ENCODE results near the gene PEX10.
"Not testable (repeated sequence)": the region's sequence is repeated elsewhere in the genome, so short reads cannot be mapped to it uniquely, and the experiment has no call there.

PEX10 gene

DNA sequence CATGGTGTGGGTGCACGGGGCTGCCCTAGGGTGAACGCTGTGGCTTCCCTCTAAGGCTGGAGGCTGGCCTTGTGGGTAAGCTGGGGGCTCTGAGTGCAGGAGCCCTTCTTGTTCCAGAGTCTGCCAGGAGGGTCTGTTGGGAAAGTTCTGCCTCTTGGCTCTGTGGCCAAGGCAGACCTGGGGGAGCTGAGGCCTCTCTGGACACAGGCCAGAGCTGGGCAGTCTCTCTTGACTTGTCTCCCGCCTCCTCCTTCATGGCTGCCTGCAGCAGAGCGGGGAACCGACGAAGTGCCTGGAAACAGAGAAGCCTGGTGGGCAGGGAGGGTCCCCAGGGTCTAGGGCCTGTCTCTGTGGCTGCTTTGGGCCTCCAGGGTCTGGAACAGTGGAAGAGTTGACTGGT lies 30.3 kb upstream of the PEX10 start:
- H3K4me3 ChIP-seq (ENCODE audit: low read depth in 1 of 2, low read length in 1 of 2), result no peak overlapping the region
- H3K36me3 ChIP-seq, result no peaks in the 10 kb centered on the region
- TF ChIP-seq, protein P1, sequence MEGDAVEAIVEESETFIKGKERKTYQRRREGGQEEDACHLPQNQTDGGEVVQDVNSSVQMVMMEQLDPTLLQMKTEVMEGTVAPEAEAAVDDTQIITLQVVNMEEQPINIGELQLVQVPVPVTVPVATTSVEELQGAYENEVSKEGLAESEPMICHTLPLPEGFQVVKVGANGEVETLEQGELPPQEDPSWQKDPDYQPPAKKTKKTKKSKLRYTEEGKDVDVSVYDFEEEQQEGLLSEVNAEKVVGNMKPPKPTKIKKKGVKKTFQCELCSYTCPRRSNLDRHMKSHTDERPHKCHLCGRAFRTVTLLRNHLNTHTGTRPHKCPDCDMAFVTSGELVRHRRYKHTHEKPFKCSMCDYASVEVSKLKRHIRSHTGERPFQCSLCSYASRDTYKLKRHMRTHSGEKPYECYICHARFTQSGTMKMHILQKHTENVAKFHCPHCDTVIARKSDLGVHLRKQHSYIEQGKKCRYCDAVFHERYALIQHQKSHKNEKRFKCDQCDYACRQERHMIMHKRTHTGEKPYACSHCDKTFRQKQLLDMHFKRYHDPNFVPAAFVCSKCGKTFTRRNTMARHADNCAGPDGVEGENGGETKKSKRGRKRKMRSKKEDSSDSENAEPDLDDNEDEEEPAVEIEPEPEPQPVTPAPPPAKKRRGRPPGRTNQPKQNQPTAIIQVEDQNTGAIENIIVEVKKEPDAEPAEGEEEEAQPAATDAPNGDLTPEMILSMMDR (IDR thresholded peaks at IDR 0.05), result no peak
- peaks cover 65% of the 10 kb centered on the region for H3K27me3 ChIP-seq
- H3K4me1 ChIP-seq (ENCODE audit: control insufficient read depth in 1 of 2, insufficient read depth in 1 of 2, low read depth in 1 of 2, low read length in 1 of 2), result no peaks in the 10 kb centered on the region
- no peaks in the 10 kb centered on the region for H3K9me3 ChIP-seq
- H3K27ac ChIP-seq, result no peak overlapping the region

DNA sequence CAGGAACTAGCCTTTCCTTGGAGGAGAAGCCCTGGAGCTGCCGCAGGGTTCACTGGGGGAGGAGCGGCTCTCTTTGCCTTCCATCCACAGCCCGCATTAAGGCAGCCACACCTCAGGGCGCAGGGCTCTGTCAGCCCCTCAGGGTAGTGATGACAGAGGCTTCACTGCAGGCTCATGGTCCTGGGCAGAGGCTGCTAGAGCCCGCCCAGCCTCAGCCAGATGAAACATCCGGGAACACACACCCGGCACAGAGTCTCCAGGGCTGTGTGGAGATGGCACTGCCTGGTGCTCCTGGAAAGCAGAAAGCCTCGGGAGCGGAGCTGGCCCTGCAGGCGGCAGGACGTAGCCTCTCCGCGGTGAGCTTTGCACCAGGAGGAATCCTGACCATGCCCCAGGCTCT lies 29.4 kb upstream of the PEX10 start:
- H3K4me1 ChIP-seq (ENCODE audit: control insufficient read depth in 1 of 2, insufficient read depth in 1 of 2, low read depth in 1 of 2, low read length in 1 of 2), result no peaks in the 10 kb centered on the region
- no peak overlapping the region for H3K4me3 ChIP-seq (ENCODE audit: low read depth in 1 of 2, low read length in 1 of 2)
- H3K9me3 ChIP-seq, result no peaks in the 10 kb centered on the region
- peaks cover 60% of the 10 kb centered on the region for H3K27me3 ChIP-seq
- TF ChIP-seq, protein P1 (IDR thresholded peaks at IDR 0.05), result no peak
- H3K36me3 ChIP-seq, result no peaks in the 10 kb centered on the region
- H3K27ac ChIP-seq, result no peak overlapping the region

DNA sequence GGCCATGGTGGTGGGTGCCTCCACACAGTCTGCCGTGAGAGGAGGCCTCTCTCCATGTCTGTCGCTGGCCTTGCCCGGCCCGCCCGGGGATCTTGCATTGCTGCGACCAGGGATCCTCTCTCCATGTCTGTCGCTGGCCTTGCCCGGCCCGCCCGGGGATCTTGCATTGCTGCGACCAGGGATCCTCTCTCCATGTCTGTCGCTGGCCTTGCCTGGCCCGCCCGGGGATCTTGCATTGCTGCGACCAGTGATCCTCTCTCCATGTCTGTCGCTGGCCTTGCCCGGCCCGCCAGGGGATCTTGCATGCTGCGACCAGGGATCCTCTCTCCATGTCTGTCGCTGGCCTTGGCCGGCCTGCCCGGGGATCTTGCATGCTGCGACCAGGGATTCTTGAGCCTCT lies 28.0 kb upstream of the PEX10 start:
- not testable (repeated sequence) for H3K4me3 ChIP-seq (ENCODE audit: low read depth in 1 of 2, low read length in 1 of 2); H3K4me1 ChIP-seq (ENCODE audit: control insufficient read depth in 1 of 2, insufficient read depth in 1 of 2, low read depth in 1 of 2, low read length in 1 of 2); H3K36me3 ChIP-seq; H3K9me3 ChIP-seq; H3K27ac ChIP-seq
- H3K27me3 ChIP-seq, result peaks cover 53% of the 10 kb centered on the region

DNA sequence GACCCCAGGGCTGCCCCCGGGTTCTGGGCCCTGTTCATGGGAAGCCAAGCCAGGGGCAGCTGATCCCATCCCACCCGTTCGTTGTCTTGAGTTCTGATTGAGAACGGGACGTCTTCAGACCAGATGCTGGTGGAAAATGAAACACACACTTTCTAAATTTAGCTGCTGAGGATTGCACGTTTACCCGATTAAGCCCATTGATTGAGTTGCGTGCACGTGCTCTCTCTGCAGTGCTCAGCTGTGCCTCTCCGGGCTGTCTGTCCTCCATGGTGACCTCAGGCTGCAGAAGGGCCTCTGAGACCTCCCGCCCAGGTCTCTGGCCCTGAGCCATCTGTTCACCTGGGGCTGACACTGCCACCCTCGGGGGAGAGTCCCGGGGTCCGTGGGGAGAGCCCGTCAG lies 27.0 kb upstream of the PEX10 start:
- no peaks in the 10 kb centered on the region for H3K4me1 ChIP-seq (ENCODE audit: control insufficient read depth in 1 of 2, insufficient read depth in 1 of 2, low read depth in 1 of 2, low read length in 1 of 2)

DNA sequence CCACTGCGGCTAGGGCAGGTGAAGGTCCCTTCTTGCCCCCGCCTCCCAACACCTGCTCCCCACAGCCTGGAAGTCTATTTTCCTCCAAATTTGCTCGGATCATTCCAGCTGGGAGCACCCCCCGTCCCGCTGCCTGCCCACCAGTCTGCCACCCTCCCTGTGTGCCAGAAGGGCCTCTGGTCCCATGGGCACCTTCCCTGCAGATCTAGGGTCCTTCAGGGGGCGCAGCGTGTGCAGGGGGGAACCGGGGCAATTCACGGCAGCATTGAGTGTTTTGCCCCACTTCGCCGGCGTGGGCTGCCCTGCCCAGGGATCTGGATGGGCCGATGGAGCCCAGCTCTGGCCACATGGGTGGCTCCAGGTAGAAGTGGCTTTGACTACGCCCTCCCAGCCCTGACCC lies 26.3 kb upstream of the PEX10 start:
- no peak overlapping the region for H3K27ac ChIP-seq
- H3K9me3 ChIP-seq, result no peaks in the 10 kb centered on the region
- TF ChIP-seq, protein P1 (IDR thresholded peaks at IDR 0.05), result no peak
- H3K4me3 ChIP-seq (ENCODE audit: low read depth in 1 of 2, low read length in 1 of 2), result no peak overlapping the region
- H3K36me3 ChIP-seq, result no peaks in the 10 kb centered on the region
- peaks cover 53% of the 10 kb centered on the region for H3K27me3 ChIP-seq
- no peaks in the 10 kb centered on the region for H3K4me1 ChIP-seq (ENCODE audit: control insufficient read depth in 1 of 2, insufficient read depth in 1 of 2, low read depth in 1 of 2, low read length in 1 of 2)

More for the DNA sequence above, 27.0 kb upstream of the PEX10 start:
- no peaks in the 10 kb centered on the region for H3K9me3 ChIP-seq
- peaks cover 53% of the 10 kb centered on the region for H3K27me3 ChIP-seq
- TF ChIP-seq, protein P1 (IDR thresholded peaks at IDR 0.05), result no peak
- H3K4me3 ChIP-seq (ENCODE audit: low read depth in 1 of 2, low read length in 1 of 2), result no peak overlapping the region
- H3K36me3 ChIP-seq, result no peaks in the 10 kb centered on the region
- no peak overlapping the region for H3K27ac ChIP-seq

DNA sequence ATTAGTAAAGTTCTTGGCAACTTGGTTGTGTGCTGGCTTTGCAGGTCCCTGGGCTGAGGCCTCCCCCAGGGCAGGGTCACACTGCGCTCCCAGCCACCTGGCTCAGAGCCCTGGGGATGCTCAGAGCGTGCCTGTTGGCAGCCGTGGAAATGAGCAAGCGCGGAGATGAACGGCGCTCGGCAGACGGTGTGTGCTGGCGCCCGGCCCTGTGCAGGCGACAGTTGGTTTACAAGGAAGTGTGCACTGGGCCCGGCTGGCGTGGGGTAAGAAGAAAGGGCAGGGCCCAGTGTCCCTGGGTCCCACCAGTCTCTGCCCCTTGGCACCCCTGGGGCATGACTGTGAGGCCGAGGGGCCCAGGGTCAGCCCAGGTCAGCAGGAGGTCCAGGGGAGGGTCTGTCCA lies 25.7 kb upstream of the PEX10 start:
- H3K4me1 ChIP-seq (ENCODE audit: control insufficient read depth in 1 of 2, insufficient read depth in 1 of 2, low read depth in 1 of 2, low read length in 1 of 2), result no peaks in the 10 kb centered on the region
- H3K27ac ChIP-seq, result no peak overlapping the region
- no peaks in the 10 kb centered on the region for H3K9me3 ChIP-seq
- H3K36me3 ChIP-seq, result no peaks in the 10 kb centered on the region
- H3K4me3 ChIP-seq (ENCODE audit: low read depth in 1 of 2, low read length in 1 of 2), result no peak overlapping the region
- TF ChIP-seq, protein P1 (IDR thresholded peaks at IDR 0.05), result no peak
- peaks cover 54% of the 10 kb centered on the region for H3K27me3 ChIP-seq

Measured in neutrophil (primary cell).